ENCODE data around the gene SLC17A7. TPM values are rescaled to one million over a fixed set of nuclear protein-coding genes. Genes with fewer than 3 reads are reported as not detected.

SLC17A7 gene
- total and polyA plus RNA-seq, 2 of the 8 experiments (the other 6 are each of a cell fraction or from before 2014, with no cell fraction given): 2.7 to 3.0 TPM

- peaks cover 0 to 14% (median 12%) of the 10 kb centered on the region in 4 experiments; a peak in 6 of 7 replicates for H3K4me1 ChIP-seq (replicated peaks in 1 of 4; ENCODE audit: control insufficient read depth in 3 of 4, insufficient read depth in 4 of 4, low read length in 3 of 4)
- DNase-seq (ENCODE audit: low read depth in 1 of 2, low spot score in 2 of 2): peak; percentile 91 to 98
- H4K20me1 ChIP-seq (replicated peaks in 1 of 2; ENCODE audit: control insufficient read depth in 1 of 2, insufficient read depth in 2 of 2, low read length in 2 of 2): peaks cover 9 to 10% of the 10 kb centered on the region in 2 experiments
- H2BK15ac ChIP-seq (ENCODE audit: low read length): no peak overlapping the region
- peak; percentile 94 for FAIRE-seq
- H2AK5ac ChIP-seq (ENCODE audit: low read depth, low read length): no peak overlapping the region
- peak overlapping the region; percentile 38 to 69 (median 62) for H3K4me3 ChIP-seq (ENCODE audit: extremely low read depth in 1 of 4, insufficient read depth in 2 of 4, low read depth in 3 of 4, low read length in 4 of 4)
- no peak overlapping the region for H3K14ac ChIP-seq (ENCODE audit: insufficient read length)
- H2BK5ac ChIP-seq (ENCODE audit: low read depth, low read length): peak overlapping the region; percentile 88; the same call in 1 of the 2 replicates
- H3K23ac ChIP-seq (ENCODE audit: insufficient read length): no peak overlapping the region
- H3K4me2 ChIP-seq (ENCODE audit: insufficient read depth in 1 of 2, low read depth in 2 of 2, low read length in 2 of 2): peak overlapping the region; percentile 53 to 72
- H2BK20ac ChIP-seq (ENCODE audit: low read length): no peak overlapping the region
- no peak overlapping the region for H2BK12ac ChIP-seq (ENCODE audit: low read depth, low read length)
- no peak overlapping the region for H2AFZ ChIP-seq (ENCODE audit: low read length)
- H3K79me2 ChIP-seq (ENCODE audit: control insufficient read depth in 1 of 2, insufficient read depth in 2 of 2, low read length in 2 of 2): no peaks in the 10 kb centered on the region
- no peaks in the 10 kb centered on the region; the same call in 1 of the 2 replicates for H3K79me1 ChIP-seq (ENCODE audit: low read depth, low read length)
- no peak overlapping the region for H2BK120ac ChIP-seq (replicated peaks; ENCODE audit: low read depth, low read length)
- H3K27ac ChIP-seq (ENCODE audit: low read depth, low read length): peak overlapping the region; percentile 53
- peaks cover 18 to 26% (median 25%) of the 10 kb centered on the region in 4 experiments for H3K27me3 ChIP-seq (replicated peaks in 1 of 4; ENCODE audit: control insufficient read depth in 3 of 4, extremely low read depth in 1 of 4, insufficient read depth in 3 of 4, low read length in 3 of 4)
- H4K5ac ChIP-seq (ENCODE audit: insufficient read length, low read depth, low read length): peak overlapping the region; percentile 79
- H3K4ac ChIP-seq (replicated peaks; ENCODE audit: insufficient read length, low read depth, low read length): no peak overlapping the region
- H4K91ac ChIP-seq (replicated peaks; ENCODE audit: insufficient read length, low read length): peak overlapping the region; percentile 76
- H3K18ac ChIP-seq (ENCODE audit: extremely low read depth, low read length): peak overlapping the region; percentile 97
- H4K8ac ChIP-seq (ENCODE audit: extremely low read depth, insufficient read depth, low read length): peak overlapping the region; percentile 60
- no peak overlapping the region for H3K56ac ChIP-seq (replicated peaks; ENCODE audit: insufficient read length, low read depth, low read length)
- H3K9ac ChIP-seq (replicated peaks in 1 of 4; ENCODE audit: extremely low read depth in 1 of 4, low read depth in 3 of 4, low read length in 3 of 4): peak overlapping the region in 2 of 4 experiments; percentile 12 to 29; a peak in 2 of 7 replicates
- WGBS, 2 experiments (ENCODE audit: extremely low coverage in 1 of 2, insufficient coverage in 1 of 2, insufficient read length in 1 of 2, insufficient replicate concordance in 2 of 2, low coverage in 1 of 2, low lambda C conversion rate in 2 of 2, missing lambda C conversion rate in 1 of 2): 1% methylated on average over 43 of the region's 47 CpGs; no CpG with 5 or more reads in 1 of the 2 experiments
- POLR2A ChIA-PET (ENCODE audit: partially characterized antibody): interaction anchor here (0.9 to 4.1 kb wide), 7 partner anchors 9 to 181 kb away, joined by 3 to 13 read pairs (median 3); partner anchors contain the start of genes ALDH16A1 and PIH1D1
- no peaks in the 10 kb centered on the region for H3K9me3 ChIP-seq (ENCODE audit: insufficient read depth in 2 of 2, low read depth in 1 of 2, low read length in 1 of 2)
- CTCF ChIA-PET (ENCODE audit: partially characterized antibody): interaction anchor here (0.8 to 7.9 kb wide), 17 partner anchors 10 to 717 kb away, joined by 3 to 88 read pairs (median 3); partner anchors contain the start of genes GFY and PTH2
- peaks cover 18% of the 10 kb centered on the region; the same call in 1 of the 2 replicates for H3K23me2 ChIP-seq (ENCODE audit: low read depth, low read length)
- H3K36me3 ChIP-seq (ENCODE audit: control insufficient read depth in 2 of 4, insufficient read depth in 4 of 4, low read length in 3 of 4): peaks cover 5 to 9% (median 8%) of the 10 kb centered on the region in 4 experiments; a peak in 6 of 8 replicates
- peak; percentile 31; the same call in 1 of the 2 replicates for TF ChIP-seq PHF8 (conservative IDR thresholded peaks at IDR 0.05; ENCODE audit: low read depth, low read length)
- TF ChIP-seq CHD1 (IDR thresholded peaks at IDR 0.05; ENCODE audit: low read depth, low read length): no peak
- peak; percentile 87 to 98 (median 89) for TF ChIP-seq CTCF (IDR thresholded peaks at IDR 0.05; ENCODE audit: control extremely low read depth in 1 of 3, insufficient read depth in 1 of 3, low read depth in 1 of 3, low read length in 3 of 3)
- TF ChIP-seq HDAC2 (IDR thresholded peaks at IDR 0.05; ENCODE audit: borderline replicate concordance in 1 of 2, low read depth in 2 of 2, low read length in 2 of 2): 0 out of 4 replicates have a peak, but pooled peaks of 1 of the 2 experiments have one; percentile 84
- TF ChIP-seq E2F6 (IDR thresholded peaks at IDR 0.05): no peak; the same call in 1 of the 2 replicates
- TF ChIP-seq TAF1 (IDR thresholded peaks at IDR 0.05; ENCODE audit: low read depth, low read length): peak; percentile 49; the same call in 1 of the 2 replicates
- 0 out of 2 replicates have a peak, but pooled peaks have one; percentile 21 for TF ChIP-seq TCF12 (IDR thresholded peaks at IDR 0.05; ENCODE audit: low read depth, low read length)
Observed at GRCh38 chr19:49443366-49444099, 2.2 kb upstream of the SLC17A7 start.
